Activated T-helper 1 cell treated with Interleukin-2 at 50 U/mL for 16 hours (primary cell): Measurements from ENCODE around the gene MCOLN3.

Experiments used
- DNase-seq: peaks from one replicate; pipeline ENCODE4 v3.0.0-alpha.2; 2020; ENCODE audit warnings: low read depth

MCOLN3 gene, protein sequence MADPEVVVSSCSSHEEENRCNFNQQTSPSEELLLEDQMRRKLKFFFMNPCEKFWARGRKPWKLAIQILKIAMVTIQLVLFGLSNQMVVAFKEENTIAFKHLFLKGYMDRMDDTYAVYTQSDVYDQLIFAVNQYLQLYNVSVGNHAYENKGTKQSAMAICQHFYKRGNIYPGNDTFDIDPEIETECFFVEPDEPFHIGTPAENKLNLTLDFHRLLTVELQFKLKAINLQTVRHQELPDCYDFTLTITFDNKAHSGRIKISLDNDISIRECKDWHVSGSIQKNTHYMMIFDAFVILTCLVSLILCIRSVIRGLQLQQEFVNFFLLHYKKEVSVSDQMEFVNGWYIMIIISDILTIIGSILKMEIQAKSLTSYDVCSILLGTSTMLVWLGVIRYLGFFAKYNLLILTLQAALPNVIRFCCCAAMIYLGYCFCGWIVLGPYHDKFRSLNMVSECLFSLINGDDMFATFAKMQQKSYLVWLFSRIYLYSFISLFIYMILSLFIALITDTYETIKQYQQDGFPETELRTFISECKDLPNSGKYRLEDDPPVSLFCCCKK

DNA sequence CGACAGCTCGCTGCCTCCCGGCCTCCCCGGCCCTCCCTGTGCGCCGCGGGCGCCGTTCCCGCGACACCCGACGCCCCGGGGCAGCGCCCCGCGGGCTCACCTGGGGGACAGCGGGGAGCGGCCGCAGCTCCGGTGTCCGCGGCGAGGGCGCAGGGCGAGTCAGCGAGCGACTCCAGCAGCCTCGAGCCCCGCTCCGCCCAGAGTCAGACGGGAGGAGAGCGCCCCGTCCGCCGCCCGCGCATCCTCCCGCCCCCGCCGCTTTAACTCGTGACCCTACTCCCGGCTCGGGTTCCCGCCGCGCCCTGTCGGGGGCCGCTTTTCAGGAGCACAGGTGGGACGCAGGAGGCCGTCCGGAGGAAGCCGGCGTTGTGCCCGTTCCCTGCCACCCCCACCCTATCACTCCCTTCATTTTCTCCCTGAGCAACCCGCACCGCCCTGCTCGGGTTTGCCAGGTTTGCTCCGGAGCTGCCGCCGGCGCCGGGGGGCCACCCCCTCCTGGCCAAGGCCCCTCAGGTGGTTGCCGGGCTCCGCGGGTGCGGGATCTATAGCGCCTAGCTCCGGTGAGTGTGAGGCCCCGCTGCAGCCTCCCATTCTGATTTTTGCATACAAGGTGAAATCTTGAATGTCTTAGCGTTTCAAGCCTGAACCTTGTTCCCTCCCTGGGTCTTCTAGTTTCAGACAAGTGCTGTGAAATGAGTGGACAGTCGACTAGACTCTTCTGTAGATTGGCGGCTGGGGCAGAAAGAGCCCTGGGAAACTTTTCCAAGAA lies at the start of gene MCOLN3:
Gene MCOLN3, minus strand, starts transcription at position 205 of the 769 bp plus-strand sequence. CDS start 3,140 bp downstream, outside the sequence.
- DNase-seq: peak; percentile 11

DNA sequence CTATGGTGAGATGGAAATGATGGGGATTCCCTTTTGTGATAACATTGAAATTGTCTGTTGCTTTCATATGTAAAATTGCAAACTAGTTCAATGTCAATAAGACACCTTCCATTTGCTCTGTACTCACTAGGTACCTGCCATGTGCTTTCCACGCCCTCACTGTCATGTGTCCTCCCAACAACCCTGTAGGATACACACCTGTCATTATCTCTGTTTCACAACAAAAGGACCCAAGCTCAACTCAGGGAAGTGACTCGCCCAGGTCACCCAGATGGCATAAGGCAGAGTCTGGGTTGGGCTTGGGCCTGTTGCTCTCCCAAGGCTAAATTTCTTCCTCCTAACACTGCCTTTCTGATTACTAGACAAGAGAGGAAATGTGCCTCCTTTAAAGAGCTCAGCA lies 45.3 kb upstream of the MCOLN3 start:
- DNase-seq: no peak

DNA sequence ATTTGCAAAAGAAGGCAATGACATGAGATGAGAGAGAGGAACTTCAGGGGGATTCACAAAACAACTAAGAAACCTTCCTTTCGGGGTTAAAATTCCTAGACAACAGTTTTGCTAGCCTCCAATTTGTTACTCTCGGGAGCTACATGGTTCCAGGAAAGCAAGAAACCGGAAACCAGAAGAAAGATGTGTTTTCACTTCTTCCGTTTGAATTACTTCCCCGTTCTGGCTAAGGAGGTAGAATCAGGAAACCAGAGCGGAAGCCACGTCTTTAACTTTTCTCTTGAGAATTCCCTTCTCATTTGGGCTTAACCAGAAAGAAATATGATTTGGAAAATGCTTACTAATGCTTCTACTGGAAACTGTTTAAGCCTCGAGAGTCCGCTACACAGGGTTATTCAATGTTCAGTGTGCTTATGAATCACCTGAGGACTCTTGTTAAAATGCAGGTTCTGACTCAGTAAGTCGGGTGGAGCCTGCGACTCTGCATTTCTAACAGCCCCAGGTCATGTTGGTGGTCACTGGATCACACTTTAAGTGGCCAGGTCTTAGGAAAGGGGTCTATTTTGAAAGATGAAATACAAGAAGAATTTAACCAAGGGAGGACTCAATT lies 43.5 kb upstream of the MCOLN3 start:
- no peak for DNase-seq

DNA sequence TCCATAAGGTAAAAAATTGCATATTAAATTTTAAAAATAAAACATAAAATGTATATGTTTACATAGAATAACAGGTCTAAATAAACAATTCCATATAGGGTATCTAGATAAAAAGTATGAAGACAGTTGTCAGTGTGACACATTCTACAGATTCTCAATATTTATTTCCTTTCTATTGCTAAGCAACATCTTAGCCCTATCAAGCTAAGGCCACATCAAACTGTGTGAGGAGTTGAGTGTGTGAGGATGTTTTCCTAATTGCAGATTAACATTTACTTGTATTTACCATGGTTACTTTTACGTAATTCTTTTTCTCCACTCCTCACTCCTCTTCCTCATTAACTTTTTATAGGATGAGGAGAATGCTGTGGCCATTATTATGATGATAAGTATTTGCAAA lies 41.9 kb upstream of the MCOLN3 start:
- DNase-seq: no peak

DNA sequence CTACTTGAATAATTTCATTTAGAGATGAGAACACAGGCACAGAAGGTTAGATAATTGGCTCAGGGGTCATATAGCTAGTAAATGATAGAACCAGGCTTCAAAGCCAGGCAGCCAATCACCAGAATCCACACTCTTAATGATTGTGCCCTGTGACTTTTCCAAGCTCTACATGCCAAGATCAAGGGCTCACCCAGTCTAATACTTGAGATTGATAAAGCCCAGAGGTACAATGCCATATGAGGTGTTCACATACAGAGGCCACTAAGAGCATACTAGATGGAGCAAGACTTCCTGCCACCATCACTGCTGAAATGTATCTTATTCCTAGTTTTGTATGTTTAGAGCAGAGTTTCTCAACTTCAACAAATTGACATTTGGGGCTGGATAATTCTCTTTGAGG lies 40.9 kb upstream of the MCOLN3 start:
- DNase-seq: no peak

DNA sequence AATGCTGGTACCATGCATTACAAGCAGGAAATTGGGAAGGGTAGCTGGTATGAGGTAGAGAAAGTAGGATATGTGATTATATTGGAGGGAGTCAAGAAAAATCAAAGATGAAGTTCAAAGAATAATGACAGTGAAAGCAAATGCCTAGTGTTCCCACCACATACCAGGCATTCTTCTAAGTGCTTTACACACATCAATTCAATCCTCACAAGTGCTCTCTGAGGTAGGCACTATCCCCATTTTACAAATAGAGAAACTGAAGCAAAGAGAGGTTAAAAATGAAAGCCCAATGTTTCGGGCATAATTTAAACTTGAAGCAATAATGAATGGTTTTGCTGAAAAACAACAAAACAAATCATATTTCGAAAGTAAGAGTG lies 40.1 kb upstream of the MCOLN3 start:
- DNase-seq: no peak

DNA sequence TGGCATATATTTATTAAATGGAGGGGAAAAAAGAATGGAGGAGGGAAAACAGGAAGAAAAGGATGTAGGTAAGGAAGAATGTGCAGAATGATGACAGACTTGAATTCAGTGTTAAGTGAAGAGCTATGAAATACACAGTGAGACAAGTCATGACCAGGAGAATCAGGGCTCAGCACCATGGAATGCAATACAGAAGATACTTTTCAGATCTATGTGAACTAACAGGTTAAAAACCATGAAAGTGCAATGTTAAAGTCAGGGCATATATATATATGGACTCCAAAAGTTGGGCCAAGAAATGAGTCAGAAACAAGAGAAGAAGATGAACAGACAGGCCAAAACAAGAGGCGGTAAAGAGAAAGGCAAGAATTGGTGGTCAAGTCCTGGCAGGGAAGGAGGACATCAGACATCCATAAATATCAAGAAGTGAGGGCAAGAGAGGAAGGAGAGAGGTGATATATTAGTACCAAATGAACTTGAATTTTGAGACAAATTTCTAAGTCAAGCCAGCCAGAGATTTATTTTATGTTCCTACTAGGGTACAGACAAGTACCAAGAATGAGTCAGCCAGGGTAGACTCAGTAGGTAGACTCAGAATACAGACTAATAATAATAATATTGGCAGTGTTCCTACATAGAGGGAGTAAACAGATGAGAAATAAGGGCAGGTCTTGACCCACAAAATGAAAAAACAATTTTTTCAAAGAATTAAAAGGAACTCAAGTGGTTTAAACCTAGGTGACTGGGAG lies 39.5 kb upstream of the MCOLN3 start:
- no peak for DNase-seq

DNA sequence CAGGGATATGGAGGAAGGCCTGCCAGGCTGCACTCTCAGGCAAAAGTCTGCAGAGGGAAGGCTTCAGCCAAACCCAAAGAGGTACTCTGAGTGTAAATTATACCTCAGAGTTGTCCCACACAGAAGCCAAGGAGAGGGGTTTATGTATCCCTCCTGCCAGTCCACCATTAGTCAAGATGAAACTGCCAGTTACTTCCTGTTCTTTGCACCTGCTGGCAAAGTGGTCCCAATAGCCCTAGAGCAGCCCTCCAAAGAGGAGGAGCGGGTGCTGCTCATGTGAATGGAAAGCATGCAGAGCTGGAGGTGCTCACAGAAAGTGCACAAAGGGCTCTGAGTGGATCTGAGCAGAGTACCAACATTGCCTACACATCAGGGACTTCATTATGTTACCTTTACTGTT lies 37.1 kb upstream of the MCOLN3 start:
- no peak for DNase-seq

DNA sequence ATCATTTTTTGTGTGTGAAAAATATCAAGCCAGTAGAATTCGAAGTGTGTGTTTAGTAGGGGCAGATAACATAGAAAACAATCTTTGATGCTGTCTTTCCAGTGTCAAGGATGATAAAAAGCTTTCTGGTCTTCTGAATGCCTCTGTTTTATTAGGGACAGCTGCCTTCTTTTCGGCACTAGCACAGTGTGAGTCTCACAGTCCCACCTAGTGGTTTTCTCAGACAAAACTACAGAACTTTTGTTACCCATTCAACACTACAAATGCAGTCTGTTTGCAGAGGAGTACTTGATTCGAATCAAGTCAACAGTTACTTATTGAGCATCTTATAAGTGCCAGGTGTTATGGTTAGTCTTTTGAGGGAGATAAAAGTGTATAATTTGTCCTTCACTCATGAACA lies 30.6 kb upstream of the MCOLN3 start:
- no peak for DNase-seq

DNA sequence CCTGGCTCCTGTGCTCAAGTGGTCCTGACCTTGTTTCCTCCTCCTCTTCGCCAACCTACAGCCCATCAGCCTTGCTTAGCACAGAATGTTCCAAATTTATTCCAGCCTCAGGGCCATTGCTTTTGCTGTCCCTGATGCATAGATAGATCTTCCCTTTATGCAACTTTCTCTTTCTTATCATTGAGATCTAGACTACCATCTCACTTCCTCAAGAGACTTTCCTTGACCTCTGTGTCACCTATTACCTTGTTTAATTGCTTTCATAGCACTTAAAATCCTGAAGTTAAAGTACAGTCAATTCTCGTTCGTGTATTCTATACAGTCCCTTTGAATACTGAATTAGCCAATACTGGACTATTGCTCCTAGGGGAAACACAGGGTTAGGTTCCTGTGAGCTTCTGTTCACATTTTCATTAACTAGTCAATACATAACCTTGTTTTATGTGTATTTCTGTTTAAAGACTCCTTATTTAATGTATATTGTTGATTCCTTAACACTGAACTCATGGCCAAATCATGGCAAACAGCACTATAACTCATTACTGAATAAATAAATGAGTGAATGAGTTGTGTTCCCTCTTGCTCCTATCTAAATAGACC lies 26.2 kb upstream of the MCOLN3 start:
- no peak for DNase-seq

DNA sequence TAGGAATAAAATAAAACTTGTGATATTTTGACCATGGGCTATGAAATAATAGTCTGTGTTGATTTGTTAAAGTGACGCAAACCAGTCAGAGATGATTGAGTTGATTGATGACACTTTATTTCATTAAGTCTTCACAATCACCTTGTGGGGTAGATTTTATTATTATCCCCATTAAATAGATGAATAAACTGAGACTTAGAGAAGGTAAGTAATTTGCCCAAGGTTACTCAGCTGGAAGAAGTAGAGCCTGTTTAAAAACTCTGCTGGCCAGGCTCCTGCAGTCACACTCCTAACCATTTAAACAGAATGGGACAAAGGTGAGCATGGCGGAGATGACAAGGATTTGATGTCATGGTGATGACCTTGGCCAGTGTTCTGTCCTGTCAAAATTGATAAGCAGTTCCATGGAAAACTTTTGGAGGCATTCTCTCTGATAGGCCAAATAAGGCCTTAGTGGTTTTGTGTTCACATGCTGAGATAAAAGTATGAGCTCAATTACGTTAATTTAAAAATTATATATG lies 22.7 kb upstream of the MCOLN3 start:
- no peak for DNase-seq

DNA sequence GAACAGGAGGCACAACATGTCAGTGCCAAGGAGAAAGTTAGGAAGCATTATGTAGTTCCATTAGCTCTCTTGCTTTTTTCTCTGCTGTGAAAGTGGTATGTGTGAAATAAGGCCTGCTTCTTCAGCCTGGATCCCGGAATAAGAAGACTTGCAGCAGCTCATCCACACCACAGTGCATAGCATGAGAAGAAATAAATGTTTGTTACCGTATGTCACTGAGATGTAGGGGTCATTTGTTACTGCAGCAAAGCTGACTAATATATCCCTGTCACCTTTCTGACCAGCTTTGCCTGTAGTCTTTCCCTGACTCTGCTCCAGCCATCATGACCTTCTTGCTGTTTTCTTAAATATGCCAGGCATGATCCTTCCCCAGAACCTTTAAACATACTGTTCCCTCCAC lies 20.5 kb upstream of the MCOLN3 start:
- DNase-seq: no peak

DNA sequence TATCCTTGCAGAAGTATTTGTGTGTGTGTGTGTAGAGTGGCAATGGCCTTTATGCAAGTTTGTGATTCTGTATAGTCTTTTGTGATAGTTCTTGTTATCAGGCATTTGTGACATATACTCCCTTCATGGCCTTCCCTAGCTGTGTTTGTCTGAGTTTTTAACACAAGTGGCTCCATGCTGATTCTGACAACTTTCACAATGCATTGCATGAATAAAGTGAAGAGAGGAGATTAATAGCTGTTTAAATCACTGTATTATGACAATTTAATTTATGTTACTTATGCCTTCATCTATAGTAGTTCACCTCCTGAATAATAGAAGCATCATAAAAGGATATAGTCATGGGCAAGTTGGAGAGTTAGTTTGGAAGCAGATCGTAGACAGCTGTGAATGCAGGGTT lies 17.2 kb upstream of the MCOLN3 start:
- DNase-seq: no peak

DNA sequence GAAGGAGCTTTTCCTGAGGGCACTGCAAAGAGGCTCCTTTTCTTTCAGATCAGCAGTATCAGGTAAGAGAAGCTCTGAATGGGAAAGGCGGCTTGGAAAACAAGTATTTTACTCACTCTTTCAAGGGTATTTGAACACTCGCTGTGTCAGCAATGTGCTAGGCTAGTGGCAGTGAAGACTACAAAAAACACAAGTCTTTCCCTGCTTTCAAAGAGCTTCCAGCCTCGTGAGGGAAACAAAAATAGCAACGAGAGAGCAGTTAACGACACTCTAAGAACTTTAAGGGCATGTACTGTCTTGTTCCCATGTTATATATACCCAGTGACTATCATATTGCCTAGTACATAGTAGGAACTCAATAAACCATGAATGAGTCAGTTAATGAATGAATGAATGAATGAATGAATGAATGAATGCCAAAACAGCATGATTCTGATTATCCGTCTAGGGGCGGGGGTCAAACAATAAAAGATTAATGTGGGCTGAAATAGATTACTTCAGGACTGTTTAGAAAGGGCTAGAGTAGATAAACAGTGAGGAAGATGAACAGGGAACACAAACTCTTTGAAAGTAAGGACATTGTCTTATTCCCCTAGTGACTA lies 14.2 kb upstream of the MCOLN3 start:
- no peak for DNase-seq

DNA sequence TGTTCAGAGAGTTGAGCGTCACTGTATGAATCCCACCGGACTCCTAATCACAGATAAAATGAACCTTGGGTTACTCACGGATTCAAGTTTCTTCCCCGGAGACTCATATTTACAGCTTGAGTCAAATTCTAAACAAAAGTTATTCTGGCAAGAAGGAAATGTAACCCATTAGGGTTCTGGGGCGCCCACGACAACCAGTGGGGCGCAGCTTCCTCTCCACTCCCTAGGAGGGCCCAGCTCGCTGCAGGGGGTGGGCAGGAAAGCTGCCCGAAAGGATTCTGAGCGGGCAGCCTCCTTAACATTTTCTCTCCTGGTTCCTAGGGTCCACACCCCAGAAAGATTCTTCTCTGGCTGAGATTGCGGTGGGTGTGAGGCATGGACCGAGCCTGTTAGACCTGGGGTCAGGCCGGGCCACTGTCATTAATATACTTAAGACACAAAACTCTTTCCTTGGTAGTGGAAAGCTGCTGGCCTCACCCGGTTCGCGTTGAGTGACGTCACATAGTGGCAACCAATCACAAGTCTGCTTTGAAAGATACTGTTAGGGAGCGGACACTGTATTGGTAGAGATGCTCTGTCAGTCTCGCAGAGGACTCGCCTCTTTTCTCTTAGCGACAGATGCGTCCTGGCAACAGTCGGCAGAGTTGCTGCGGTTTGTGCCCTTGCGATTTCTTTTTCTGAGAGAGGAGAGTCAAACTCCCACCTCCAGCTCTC lies 13.6 kb upstream of the MCOLN3 start:
- DNase-seq: peak; percentile 61

DNA sequence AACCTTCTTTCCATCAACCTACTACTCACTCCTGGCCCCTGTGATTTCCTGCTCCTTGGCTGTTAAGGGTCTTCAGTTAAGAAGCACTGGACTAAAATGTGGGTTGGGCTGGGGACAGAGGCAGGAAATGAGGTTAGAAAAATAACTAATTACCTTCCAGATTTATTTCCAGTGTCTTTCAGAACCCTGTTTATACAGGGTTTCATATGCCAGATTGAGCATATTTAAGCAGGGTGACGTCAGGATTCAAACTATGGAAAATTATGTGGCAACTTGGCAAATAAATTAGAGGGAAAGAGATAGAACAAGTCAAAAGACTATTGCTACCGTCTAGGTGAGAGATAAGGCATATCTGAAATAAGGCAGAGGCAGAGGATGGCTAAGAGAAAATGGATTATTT lies 11.7 kb upstream of the MCOLN3 start:
- DNase-seq: no peak

DNA sequence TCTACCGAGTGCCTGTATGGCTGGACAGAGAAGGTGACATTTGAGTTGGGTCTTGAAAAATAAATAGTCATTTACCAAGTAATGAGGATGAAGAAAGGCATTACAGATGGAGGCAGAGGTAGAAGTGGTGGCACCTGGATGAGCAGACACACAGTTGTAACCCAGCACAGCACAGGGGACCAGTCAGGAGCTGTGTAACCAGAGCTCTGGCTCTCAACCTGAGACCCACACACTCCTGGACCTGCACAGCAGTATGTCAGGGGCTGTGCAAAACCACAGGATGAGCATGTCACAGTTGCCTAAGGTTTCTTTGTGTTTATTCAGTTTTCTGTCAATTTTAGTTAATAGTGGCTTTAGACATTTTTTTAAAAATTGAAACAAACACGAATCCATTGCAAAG lies 11.3 kb upstream of the MCOLN3 start:
- DNase-seq: no peak

DNA sequence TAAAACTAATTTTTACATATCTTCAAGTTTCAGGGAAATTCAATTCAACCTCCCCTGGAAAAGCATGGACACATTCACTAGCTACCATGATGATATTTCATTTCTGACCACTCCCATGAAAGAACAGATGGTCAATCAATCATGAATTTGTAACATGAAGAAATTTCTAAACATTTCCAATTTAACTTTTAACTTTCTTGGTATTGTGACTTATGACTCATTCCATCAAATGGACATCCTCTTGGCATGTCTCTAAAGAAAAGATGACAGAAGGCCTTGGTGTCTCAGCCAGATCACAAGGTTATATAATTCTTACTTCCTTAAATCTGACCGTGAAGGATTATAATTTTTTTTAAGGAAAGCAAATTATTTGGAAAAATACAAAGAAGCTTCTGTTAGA lies 10.5 kb upstream of the MCOLN3 start:
- DNase-seq: no peak

DNA sequence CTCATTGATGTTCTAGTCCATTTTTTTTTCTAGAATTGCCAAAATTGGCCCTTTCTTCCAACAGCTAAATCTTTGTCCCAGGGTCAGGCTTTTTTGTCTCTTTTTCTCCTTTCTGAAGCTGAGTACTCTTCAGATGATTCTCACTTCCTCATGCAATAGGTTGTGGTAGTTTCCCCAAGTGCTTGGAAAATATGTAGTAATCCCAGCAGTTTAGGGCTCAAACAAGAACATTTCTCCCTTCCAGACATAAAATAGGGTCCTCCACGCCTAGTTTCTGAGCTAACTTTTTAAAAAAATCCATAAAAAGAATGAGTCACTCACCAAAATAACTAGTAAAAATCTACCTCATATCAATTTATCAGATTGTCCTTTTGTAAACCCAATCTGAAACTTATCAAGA lies 10.0 kb upstream of the MCOLN3 start:
- DNase-seq: no peak

DNA sequence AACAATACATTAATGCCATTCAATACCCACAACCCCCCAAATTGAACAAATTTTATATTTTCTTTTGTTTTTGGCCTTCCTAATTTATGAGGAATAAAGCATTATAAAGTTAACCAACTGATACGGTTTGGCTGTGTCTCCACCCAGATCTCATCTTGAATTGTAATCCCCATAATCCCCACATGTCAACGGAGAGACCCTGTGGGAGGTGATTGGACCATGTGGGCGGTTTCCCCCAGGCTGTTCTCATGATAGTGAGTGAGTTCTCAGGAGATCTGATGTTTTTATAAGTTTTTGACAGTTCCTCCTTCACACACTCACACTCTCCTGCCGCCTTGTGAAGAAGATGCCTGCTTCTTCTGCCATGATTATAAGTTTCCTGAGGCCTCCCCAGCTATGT lies 6.4 kb upstream of the MCOLN3 start:
- DNase-seq: no peak
